ENCODE results near the gene TTC23. TPM values are rescaled to one million over a fixed set of nuclear protein-coding genes. Genes with fewer than 3 reads are reported as not detected.

TTC23 gene, protein sequence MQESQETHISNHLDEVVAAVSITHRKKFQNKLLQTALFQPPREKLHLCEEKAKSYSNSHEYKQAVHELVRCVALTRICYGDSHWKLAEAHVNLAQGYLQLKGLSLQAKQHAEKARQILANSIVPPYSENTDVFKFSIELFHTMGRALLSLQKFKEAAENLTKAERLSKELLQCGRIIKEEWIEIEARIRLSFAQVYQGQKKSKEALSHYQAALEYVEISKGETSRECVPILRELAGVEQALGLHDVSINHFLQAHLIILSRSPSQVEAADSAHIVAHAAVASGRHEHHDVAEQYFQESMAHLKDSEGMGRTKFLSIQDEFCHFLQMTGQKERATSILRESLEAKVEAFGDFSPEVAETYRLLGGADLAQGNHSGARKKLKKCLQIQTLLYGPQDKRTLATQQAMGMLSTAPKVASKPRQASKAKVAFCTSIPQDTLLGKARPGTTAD
- 16.9 TPM for polyA plus RNA-seq (2013, experiment 1 of 2; ENCODE audit: insufficient read length)
- polyA plus RNA-seq (2013, experiment 2 of 2; ENCODE audit: insufficient read length) = 14.4 TPM

DNA sequence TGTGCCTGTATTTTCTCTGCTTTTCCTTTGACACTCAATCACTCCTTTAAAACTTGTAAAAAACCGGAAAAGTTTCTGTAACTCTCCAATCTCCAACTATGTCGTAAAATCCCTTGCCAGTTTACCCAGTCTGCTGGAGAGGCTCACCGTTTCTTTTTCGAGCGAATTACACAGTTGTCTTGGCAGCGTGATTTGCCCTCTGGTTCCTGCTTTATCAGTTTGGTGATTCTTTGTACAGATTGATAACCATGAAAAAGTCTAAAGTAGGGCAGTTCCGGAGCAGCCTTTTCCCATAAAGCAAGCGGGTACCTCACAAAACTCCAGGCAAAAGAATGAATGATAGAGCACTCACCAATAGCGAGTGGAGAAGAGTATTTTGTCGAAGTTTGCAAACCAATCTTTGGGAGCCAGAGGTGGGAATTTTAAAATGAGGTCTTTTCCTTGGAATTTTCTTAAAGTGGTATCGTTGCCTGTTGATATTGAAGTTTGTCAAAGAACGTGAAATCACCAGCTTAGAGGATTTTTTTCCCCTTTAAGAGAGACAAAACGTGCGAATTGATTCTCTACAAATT lies at the start of gene TTC23:
TTC23 (minus strand) TSS at position 312 of the 572 bp plus-strand sequence. CDS start 20,869 bp downstream, outside the sequence.
- peak; percentile 94 for DNase-seq

DNA sequence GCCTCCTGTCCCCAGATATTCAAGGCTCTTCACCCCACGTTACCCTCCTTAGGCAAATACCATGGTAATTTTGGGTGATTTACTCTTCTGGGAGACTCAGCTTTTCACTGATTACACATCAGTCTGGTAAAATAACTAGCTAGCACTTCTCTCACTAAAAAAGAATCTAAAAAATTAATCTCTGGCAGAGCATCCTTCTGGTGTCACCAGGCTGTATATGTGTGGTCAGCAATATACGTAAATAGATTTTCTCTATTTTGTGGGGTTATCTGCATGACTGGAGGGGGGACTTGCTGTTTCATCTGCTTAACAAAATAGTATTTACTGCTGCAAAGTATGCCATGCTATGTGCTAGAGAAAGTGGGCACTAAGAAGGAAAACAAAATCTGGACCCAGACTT lies 47.0 kb upstream of the TTC23 start:
- no peak for DNase-seq

DNA sequence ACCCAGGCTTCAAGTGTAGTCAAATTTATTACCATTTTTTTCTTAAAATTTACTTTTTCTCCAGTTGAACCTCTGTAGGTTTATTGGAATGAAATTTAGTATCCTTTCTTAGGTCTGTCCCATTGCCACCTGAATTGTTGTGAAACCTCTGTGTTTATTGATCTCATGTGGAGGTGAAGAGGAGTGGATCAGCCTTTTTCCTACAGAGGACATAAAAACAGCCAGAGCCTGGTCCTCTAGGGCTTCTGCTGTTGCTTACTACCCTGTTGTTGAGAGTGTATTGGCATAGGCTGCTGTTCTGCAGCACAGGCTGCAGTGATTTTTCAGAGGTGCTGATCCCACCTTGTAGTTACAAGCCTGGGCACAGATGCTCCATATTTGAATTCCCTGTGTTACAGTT lies 46.5 kb upstream of the TTC23 start:
- no peak for DNase-seq

DNA sequence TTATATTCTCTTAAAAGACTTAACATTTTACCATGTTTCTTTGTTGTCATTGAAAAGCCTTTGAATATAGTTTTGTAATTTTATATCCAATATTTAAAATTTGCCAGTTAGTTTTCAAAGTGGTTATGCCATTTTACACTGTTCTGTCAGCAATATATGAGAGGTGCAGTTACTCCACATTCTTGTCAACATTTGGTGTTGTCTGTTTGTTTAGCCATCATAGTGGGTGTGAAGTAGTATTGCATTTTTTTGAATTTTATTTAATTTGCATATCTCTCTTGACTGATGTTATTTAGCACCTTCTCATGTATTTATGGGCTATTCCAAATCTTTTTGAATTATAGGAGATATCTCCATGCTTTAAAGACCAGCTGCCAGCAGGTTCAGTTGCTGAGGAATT lies 42.3 kb upstream of the TTC23 start:
- no peak for DNase-seq

DNA sequence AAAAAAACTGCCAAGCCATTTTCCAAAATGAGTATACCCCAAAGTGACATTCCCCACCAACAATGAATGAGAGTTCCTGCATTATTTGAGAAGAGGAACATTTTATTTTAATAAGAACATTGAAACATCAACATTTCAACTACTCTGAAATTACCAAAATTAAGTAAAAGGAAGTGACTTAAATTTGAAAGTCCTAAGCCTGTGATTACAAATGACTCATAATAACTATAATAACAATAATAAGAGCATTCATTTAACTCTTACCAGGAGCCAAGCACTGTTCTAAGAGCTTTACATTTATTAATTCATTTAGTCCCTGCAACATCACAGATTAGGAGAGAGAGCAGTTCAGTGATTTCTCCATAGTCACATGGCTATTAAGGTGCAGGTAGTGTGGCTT lies 34.3 kb upstream of the TTC23 start:
- no peak for DNase-seq

DNA sequence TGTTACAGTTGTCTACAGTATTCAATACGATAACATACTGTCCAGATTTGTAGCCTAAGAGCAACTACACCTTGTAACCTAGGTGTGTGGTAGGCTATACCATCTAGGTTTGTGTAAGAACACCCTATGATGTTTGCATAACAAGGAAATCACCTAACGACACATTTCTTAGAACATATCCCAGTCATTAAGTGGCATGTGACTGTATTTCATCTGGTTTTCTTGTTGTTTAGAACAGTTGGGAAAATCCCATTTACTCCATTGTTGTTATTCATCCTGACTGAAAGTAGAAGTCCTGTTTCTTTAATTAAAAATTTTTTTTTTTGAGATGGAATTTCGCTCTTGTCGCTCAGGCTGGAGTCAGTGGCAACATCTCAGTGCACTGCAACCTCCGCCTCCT lies 33.2 kb upstream of the TTC23 start:
- no peak for DNase-seq

DNA sequence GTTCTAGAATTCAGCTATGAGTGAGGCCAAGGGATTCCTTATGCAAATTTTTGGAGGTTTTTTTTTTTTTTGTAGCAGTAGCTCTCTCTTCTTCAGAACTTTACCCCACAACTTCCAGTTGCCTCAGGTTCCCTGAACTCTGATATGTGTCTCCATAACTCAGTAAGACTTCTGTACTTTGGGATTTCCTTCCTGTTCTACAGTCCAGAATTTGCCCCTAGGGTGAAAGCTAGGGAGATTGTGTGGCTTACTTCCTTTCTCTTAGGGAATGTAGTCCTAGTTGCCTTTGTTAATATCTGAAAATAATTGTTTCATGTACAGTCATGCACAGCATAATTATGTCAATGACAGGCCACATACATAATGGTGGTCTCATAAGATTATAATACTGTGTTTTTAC lies 32.7 kb upstream of the TTC23 start:
- no peak for DNase-seq

DNA sequence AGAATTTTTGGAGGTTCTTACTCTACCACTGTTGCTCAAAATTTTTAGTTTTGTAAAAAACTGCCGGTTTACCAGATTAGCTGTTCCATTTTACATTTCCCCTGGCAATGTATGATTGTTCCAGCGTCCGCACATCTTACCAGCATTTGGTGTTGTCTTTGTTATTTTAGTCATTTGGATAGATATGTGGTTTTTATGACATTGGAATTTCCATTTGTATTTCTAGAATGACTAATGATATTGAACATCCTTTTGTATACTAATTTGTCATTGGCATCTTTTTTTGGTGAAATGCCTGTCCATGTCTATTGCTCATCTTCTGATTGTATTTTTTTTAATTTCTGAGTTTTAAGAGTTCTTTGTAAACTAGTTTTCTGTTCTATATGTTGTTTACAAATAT lies 30.4 kb upstream of the TTC23 start:
- peak; percentile 56 for DNase-seq

DNA sequence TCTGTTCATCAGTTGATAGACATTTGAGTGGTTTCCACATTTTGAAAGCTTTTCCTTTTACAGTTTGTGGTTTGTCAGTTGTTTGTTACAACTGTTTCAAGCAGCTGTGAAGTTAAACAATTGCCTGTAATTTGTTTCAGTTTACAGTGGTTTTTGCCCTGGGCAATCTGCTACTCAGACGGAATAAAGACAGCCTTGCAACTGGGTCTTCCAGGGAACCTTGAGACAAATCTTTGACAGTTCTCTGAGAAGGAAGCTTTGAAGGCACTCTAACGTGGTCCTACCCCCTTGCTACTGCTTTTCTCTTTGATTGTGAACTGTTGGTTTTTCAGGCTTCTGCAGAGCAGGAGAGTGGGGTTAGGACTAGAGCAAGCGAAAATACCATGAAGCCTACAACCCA lies 29.9 kb upstream of the TTC23 start:
- DNase-seq = no peak

DNA sequence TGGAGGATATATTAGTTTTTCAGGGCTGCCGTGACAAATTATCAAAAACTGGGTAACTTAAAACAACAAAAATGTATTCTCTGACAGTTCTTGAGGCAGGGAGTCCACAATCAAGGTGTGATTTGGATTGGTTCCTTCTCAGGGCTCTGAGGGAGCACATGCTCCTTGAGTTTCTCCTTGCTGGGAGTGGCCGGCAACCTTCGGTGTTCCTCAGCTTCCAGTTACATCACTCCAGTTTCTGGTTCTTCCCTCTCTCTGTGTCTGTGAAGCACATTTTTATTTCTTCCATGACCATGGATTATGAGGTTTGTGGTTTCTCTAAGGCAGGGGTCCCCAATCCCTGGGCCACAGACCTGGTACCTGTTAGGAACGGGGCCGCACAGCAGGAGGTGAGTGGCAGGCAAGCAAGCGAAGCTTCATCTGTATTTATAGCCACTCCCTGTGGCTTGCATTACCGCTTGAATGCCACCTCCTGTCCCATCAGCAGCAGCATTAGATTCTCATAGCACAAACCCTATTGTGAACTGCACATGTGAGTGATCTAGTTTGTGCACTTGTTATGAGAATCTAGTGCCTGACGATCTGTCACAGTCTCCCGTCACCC lies 26.2 kb upstream of the TTC23 start:
- no peak for DNase-seq

DNA sequence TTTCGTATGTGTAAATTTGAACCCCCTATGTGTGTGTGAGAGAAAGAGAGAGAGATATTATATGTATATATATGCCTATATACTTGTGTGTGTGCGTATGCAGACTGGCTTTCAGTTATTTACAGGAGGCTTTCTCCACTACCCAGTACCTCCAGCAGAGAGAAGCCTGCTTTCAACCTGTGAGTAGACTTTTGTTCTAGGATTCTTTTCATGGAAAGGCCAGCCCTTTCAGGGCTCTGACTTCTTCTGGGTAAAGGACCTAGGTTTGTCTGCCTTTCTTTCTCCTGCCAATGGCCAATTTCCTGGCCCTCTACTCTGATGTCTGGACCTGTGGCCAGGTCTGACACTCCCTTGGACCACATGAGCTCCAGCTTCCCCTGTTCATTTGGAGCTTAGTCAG lies 25.7 kb upstream of the TTC23 start:
- DNase-seq = no peak

DNA sequence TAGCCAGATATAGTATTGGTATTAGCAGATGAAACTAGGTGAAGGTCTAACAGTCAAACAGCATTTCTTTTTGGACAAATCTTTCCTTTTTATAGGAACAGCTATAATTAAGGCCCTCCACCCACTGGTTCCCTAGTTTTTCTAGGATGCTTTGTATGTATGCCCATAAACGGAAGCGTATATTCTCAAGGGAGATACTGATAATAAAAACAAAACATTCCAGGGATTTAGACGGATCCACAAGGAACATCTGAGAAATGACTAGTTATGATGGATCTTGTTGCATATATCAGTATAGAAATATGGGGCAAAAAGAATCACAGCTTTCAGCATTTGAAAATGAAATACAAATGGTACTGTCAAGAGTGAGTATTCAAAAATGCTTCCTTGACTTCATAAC lies 24.4 kb upstream of the TTC23 start:
- peak; percentile 81 for DNase-seq

DNA sequence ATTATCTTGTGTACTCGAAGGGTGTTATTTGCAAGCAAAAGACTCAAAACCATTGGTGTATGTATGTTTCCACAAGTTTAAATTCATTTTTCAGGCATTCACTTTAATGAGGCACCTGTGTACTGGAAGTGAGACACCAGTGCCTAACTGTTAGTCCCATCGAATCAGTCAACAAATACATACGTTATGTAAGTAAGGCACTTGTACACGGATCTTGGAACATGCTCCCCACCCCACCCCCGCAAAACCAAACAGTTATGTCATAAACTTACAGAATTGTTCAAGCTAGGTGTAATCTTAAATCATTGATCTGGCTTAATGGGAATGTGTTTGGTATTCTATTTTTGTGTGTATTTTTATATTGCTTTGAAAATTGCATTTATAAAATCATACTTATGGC lies 19.1 kb upstream of the TTC23 start:
- DNase-seq = no peak

DNA sequence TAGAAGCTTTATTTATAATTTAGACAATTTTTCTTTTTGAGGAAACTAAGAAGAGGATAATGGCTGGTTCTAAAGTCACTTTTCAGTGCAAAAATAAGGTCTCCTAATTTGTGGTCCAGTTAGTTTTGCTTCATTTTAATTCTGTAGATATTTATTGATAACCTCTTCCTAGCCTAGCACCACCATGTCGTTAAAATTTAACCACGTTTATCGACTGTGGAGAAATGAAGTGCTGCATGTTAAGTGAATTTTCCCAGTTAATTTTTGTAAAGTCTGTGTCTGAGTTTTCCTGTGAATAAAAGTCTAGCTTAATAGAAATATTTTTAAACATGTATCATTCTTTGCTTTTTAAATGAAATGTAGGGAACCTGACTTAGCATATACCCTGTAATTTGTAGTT lies 18.6 kb upstream of the TTC23 start:
- DNase-seq = no peak

DNA sequence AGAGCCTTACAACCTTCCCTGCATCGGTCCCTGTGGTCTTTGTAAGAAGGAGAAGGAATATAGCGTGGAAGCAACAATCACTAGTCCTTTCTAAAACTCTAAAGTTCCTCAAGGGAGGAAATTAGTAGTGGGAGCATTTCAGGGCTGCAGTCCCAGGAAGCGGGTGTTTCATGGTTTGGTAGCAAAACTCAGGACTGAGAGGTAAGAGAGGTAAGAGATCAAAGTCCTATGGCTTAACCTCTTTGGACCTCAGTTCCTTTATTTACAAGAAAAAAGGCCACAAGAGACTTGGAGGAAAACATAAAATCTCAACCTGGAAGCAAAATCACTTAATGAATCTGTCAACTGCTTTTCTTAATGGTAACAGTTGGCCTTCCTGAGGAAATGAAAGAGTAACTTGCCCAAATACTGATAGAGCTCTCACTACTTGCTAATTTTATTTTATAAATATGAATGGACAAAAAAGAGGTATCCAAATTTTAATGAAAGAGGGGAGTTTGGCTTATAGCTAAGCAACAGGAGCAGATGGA lies 16.2 kb upstream of the TTC23 start:
- DNase-seq = no peak

DNA sequence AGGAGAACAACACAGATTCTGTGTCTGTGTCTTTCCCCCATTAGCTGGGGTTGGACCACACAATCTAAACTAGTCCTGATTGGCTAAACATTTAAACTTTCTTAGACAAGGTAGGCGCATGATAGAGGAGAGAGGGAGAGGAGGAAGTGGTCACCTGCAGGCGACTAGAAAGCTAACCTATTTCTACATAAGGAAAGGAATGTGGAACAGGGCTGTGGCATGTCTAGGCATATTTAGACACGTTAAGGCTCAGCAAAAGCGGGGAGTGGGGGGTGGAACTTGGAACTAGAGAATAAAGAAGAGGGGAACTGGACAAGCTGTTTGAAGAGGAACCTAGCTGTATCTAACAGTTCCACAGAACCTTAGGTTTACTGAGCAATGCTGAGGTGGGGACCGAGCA lies 14.7 kb upstream of the TTC23 start:
- DNase-seq = no peak

DNA sequence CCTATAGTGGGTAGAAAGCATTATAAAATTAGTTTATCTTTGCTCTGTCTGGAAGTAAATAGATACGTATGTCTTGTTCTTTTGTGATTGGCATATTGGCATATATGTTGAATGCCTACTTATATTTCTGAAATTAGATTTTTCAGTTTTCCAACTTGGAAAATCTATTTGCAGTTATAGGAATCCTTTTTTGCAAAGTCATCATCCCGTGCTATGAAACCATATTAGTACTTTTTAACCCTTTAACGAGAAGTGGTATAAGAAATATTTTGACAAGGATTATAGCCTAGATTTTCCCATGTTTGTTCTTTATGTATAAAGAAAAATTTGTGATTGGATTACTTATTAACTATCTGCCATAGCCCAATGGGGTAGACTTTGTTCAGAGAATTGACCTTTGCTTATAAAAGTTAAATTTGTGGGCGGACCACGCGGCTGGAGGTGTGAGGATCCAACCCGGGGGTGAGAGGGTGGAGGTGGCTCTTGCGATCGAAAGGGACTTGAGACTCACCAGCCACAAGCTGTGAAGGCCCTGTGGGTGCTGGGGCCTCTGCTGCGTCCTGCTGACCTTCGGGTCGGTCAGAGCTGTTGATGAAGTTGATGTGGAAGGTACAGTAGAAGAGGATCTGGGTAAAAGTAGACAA lies 7.8 kb upstream of the TTC23 start:
- DNase-seq = no peak

DNA sequence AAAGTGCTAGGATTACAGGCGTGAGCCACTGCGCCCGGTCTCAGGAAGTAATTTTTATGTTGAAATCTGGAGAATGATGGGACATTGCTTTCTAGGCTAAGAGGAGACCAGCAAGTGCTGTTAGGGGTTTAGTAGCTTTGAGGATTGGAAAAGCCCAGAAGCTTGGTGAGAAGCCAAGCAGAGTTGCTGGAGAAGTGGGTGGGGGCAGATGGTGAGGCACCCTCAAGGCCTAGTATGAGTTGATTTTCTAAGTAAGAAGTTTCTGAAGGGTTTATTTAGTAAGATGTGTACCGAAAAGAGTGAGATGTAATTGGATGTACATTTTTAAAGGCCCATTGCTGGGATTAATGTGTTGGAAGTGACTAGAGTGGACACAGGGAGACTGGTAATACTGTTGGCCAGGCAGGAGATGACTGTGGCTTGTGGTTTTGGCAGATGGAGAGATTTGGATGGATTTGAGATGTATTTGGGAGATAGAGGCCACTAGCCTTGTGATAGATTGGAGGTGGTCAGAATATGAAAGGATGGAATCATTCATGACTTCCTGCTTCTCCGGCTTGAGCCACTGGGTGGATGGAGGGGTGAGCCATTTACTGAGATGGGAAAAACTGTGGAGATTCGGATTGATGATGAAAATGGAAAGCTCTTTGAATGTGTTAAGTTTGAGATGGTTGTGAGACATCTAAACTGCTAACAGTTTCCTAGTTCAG lies 4.2 kb upstream of the TTC23 start:
- peak; percentile 42 for DNase-seq

DNA sequence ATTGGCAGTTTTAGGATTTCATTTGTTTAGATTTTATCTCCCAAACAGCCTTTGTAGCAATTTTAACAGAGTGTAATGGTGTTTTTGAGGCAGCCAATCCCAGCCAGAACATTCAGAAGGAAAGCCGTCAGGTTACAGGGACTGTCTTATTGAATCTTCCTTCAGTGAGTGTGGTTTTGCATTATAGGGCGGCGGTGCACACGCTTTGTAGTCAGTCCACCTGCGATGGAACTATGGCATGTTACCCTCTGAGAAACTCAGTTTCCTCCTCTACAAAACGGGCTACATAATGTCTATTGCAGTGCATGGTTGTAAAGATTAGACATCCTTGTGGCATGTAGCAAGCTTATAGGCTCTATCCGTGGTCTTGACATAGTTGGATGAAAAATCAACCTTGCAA lies 2.9 kb upstream of the TTC23 start:
- DNase-seq = no peak

DNA sequence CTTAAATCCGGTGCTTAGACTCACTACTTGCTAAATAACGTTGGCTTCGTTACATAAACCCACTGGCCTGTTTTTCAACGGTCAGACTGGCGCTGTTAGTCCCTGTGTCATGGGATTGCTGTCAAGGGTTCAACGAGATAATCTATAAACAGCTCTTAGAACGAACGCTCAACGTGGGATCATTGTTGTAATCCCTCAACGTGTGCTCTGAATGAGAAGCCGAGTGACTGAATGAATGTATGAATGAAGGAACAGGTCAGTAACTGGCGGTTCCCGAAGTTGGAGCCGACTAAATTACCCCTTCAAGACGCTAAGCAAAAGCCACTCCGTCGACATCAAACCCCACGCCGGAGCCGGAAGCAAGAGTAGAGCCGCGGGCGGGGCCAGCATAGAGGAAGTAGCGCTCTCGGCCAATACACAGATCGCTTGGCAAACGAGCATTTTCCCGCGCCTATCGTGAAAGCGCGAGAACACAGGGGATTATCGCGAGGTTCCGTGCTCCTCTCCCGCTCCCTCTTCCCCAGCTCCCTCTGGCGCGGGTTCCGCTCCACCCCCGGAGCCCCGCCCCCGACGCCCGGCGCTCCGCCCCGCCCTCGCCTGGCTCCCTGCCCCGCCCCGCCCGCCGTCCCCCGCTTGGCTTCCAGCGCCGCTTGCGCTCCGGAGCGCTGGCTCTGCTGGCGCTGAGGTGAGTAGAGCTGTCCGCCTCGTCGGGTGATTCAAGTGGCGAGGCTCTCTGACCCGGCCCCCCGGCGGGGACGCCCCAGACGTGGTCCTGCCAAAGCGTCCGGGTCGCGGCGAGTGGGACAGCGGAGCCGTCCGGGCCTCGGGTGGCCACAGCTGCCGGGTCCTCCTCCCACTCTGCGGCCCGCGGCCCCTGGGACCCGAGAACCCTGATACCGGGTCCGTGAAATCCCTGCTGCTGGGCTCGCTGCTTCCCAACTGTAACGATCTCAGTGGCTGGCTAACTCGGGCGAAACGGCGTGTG lies 1.8 kb upstream of the TTC23 start, which contains the start of gene LRRC28:
LRRC28 (plus strand) TSS at position 625 of the 985 bp plus-strand sequence. CDS start 4,477 bp downstream, outside the sequence.
- DNase-seq = peak; percentile 99

DNA sequence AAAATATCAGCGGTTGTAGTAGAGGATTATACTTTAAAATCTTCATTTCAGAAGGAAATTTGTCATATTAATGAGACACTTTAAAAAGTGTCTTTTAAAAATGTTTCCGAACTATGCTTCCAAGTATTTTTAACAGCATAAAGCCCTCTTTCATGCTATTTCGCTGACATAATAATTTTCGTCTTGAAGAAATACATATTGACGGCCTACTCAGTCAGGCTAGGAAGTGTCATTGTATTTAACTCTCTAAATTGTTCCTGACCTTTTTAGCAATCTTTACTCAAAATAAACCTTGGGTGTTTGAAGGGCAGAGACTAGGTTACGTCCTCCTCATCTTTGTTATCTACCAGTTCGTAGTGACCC lies 1.1 kb upstream of the TTC23 start:
- no peak for DNase-seq

All from fibroblast of skin of back (primary cell).